Measurements from ENCODE around the gene SLC15A4. TPM values are rescaled to one million over a fixed set of nuclear protein-coding genes. Genes with fewer than 3 reads are reported as not detected.

SLC15A4 gene
- polyA plus RNA-seq, 3 donors, result 5.4 to 46.6 (median 14.8) TPM

- TF ChIP-seq CTCF (IDR thresholded peaks at IDR 0.05), result no peak
- no peak for DNase-seq
- peaks cover 2% of the 10 kb centered on the region in 3 donors for H3K27me3 Mint-ChIP-seq (ENCODE audit: low read depth in 3 of 3)
- Histone ChIP-seq H3K79me2 (ENCODE audit: insufficient read depth, low read length) (peaks cover 83% of the 10 kb centered on the region), H3K9me3 (replicated peaks in 1 of 2; ENCODE audit: control insufficient read depth in 1 of 2, insufficient read depth in 1 of 2, low read length in 2 of 2) (peaks cover 10 to 14% of the 10 kb centered on the region in 2 donors), H3K27me3 (ENCODE audit: control insufficient read depth in 2 of 2, insufficient read depth in 2 of 2, low read length in 2 of 2) (no peaks in the 10 kb centered on the region), H3K9ac (ENCODE audit: insufficient read depth, low read length, poor library complexity, severe bottlenecking) (no peak overlapping the region), H3K36me3 (replicated peaks in 1 of 2; ENCODE audit: control insufficient read depth in 1 of 2, insufficient read depth in 2 of 2, low read length in 2 of 2) (peaks cover 16 to 51% of the 10 kb centered on the region in 2 donors), H3K4me1 (ENCODE audit: control insufficient read depth in 1 of 2, insufficient read depth in 2 of 2, low read length in 2 of 2) (no peaks in the 10 kb centered on the region), H3K4me2 (replicated peaks; ENCODE audit: extremely low read depth, low read length, poor library complexity, severe bottlenecking) (no peak overlapping the region), H2AFZ (ENCODE audit: insufficient read depth, low read depth, low read length, poor library complexity, severe bottlenecking) (no peak overlapping the region), H4K20me1 (ENCODE audit: insufficient read depth, low read length) (peaks cover 98% of the 10 kb centered on the region), H3K27ac (ENCODE audit: low read depth in 1 of 2, low read length in 2 of 2) (no peak overlapping the region), H3K4me3 (replicated peaks in 1 of 3; ENCODE audit: low read depth in 2 of 3, low read length in 3 of 3) (no peak overlapping the region)
- H3K4me3 Mint-ChIP-seq, result no peak overlapping the region
- H3K27ac Mint-ChIP-seq, result peak overlapping the region in 1 of 7 donors; percentile 11
- peaks cover 7 to 19% (median 11%) of the 10 kb centered on the region in 7 donors for H3K9me3 Mint-ChIP-seq
- H3K4me1 Mint-ChIP-seq, result peaks cover 10% of the 10 kb centered on the region
- peaks cover 48 to 74% of the 10 kb centered on the region in 2 donors for H3K36me3 Mint-ChIP-seq
- intact Hi-C loops (cut with micrococcal nuclease), result no loop called here
- WGBS (ENCODE audit: insufficient coverage), result no CpG with 5 or more reads among the region's 2 CpGs
These were observed 47.7 kb upstream of the SLC15A4 start for GRCh38 chr12:128871516-128871892.

GRCh38 chr12:128867466-128867865 is 43.7 kb upstream of the SLC15A4 start:
- no peaks in the 10 kb centered on the region for H3K9me3 Mint-ChIP-seq
- peaks cover 95% of the 10 kb centered on the region for H3K79me2 ChIP-seq (ENCODE audit: insufficient read depth, low read length)

More at GRCh38 chr12:128867466-128867865, 43.7 kb upstream of the SLC15A4 start:
- Histone ChIP-seq H3K27ac (ENCODE audit: low read depth in 1 of 2, low read length in 2 of 2) (no peak overlapping the region), H3K36me3 (replicated peaks in 1 of 2; ENCODE audit: control insufficient read depth in 1 of 2, insufficient read depth in 2 of 2, low read length in 2 of 2) (peaks cover 7 to 48% of the 10 kb centered on the region in 2 donors), H3K9me3 (replicated peaks in 1 of 2; ENCODE audit: control insufficient read depth in 1 of 2, insufficient read depth in 1 of 2, low read length in 2 of 2) (no peaks in the 10 kb centered on the region), H3K27me3 (ENCODE audit: control insufficient read depth in 2 of 2, insufficient read depth in 2 of 2, low read length in 2 of 2) (no peaks in the 10 kb centered on the region), H2AFZ (ENCODE audit: insufficient read depth, low read depth, low read length, poor library complexity, severe bottlenecking) (no peak overlapping the region), H3K9ac (ENCODE audit: insufficient read depth, low read length, poor library complexity, severe bottlenecking) (no peak overlapping the region), H3K4me2 (replicated peaks; ENCODE audit: extremely low read depth, low read length, poor library complexity, severe bottlenecking) (no peak overlapping the region), H3K4me3 (replicated peaks in 1 of 3; ENCODE audit: low read depth in 2 of 3, low read length in 3 of 3) (no peak overlapping the region), H4K20me1 (ENCODE audit: insufficient read depth, low read length) (peaks cover 98% of the 10 kb centered on the region), H3K4me1 (ENCODE audit: control insufficient read depth in 1 of 2, insufficient read depth in 2 of 2, low read length in 2 of 2) (no peaks in the 10 kb centered on the region)
- H3K36me3 Mint-ChIP-seq, result peaks cover 48 to 71% of the 10 kb centered on the region in 2 donors
- no peak for TF ChIP-seq CTCF (IDR thresholded peaks at IDR 0.05)
- 98% methylated on average over 7 of the region's 13 CpGs for WGBS (ENCODE audit: insufficient coverage)
- intact Hi-C loops (cut with micrococcal nuclease), result no loop called here
- peaks cover 0 to 7% (median 4%) of the 10 kb centered on the region in 3 donors for H3K27me3 Mint-ChIP-seq (ENCODE audit: low read depth in 3 of 3)
- H3K4me3 Mint-ChIP-seq, result no peak overlapping the region
- H3K27ac Mint-ChIP-seq, result peak overlapping the region in 3 of 7 donors; percentile 58 to 68 (median 66)
- no peak for DNase-seq
- H3K4me1 Mint-ChIP-seq, result peaks cover 26% of the 10 kb centered on the region

Measured in CD14-positive monocyte (primary cell).